GM23338 (cell line): Measurements from ENCODE around the gene ABHD5.
"Not testable (repeated sequence)": the region's sequence is repeated elsewhere in the genome, so short reads cannot be mapped to it uniquely, and the experiment has no call there.

Experiments used
- CREB1 ChIP-seq: fragments of 250-450 bp; sonication (Bioruptor Pico); IDR thresholded peaks from 2 replicates; pipeline ENCODE4 v1.5.0; 2020; ENCODE audit warnings: low read depth, mild to moderate bottlenecking, moderate library complexity
- EZH2 ChIP-seq: fragments of 200-600 bp; sonication (generic); IDR thresholded peaks from one replicate; pipeline ENCODE4 v1.8.0; 2017; ENCODE audit warnings: antibody characterized with exemption, mild to moderate bottlenecking, low read depth; ENCODE audit not compliant: unreplicated experiment
- EZH2phosphoT487 ChIP-seq: fragments of 200-600 bp; sonication (generic); IDR thresholded peaks from one replicate; pipeline ENCODE4 v1.8.1; 2018; ENCODE audit warnings: antibody characterized with exemption; ENCODE audit not compliant: unreplicated experiment
- JUNB ChIP-seq: IDR thresholded peaks from one replicate; pipeline ENCODE4 v1.6.1; 2016; ENCODE audit warnings: antibody characterized with exemption; ENCODE audit not compliant: unreplicated experiment
- NANOG ChIP-seq: IDR thresholded peaks from 2 replicates; pipeline ENCODE4 v1.6.1; 2016; ENCODE audit warnings: antibody characterized with exemption, borderline replicate concordance
- POLR2AphosphoS5 ChIP-seq: IDR thresholded peaks from 2 replicates; pipeline ENCODE4 v1.6.1; 2016; ENCODE audit warnings: antibody characterized with exemption, low read depth
- TF ChIP-seq, protein P1 (sequence below), 2 experiments: fragments of 200-600 bp in 1 of 2; sonication (generic) in 1 of 2; conservative IDR thresholded peaks; 2 replicates each; pipeline versions ENCODE4 v1.5.1 to v1.6.1; 2016 to 2017; ENCODE audit warnings: antibody characterized with exemption in 2 of 2, low read depth in 2 of 2, mild to moderate bottlenecking in 2 of 2, moderate library complexity in 1 of 2
- TF ChIP-seq, protein P2 (sequence below): IDR thresholded peaks from one replicate; pipeline ENCODE4 v1.6.1; 2018; ENCODE audit warnings: antibody characterized with exemption; ENCODE audit not compliant: unreplicated experiment

DNA sequence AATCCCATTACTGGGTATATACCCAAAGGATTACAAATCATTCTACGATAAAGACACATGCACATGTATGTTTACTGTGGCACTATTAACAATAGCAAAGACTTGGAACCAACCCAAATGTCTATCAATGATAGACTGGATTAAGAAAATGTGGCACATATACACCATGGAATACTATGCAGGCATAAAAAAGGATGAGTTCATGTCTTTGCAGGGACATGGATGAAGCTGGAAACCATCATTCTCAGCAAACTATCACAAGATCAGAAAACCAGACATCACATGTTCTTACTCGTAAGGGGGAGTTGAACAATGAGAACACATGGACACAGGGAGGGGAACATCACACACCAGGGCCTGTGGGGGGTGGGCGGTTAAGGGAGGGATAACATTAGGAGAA is 25.7 kb upstream of the ABHD5 start:
- TF ChIP-seq, protein P1, sequence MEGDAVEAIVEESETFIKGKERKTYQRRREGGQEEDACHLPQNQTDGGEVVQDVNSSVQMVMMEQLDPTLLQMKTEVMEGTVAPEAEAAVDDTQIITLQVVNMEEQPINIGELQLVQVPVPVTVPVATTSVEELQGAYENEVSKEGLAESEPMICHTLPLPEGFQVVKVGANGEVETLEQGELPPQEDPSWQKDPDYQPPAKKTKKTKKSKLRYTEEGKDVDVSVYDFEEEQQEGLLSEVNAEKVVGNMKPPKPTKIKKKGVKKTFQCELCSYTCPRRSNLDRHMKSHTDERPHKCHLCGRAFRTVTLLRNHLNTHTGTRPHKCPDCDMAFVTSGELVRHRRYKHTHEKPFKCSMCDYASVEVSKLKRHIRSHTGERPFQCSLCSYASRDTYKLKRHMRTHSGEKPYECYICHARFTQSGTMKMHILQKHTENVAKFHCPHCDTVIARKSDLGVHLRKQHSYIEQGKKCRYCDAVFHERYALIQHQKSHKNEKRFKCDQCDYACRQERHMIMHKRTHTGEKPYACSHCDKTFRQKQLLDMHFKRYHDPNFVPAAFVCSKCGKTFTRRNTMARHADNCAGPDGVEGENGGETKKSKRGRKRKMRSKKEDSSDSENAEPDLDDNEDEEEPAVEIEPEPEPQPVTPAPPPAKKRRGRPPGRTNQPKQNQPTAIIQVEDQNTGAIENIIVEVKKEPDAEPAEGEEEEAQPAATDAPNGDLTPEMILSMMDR (conservative IDR thresholded peaks at IDR 0.05; ENCODE audit: low read depth in 2 of 2) = not testable (repeated sequence)
- TF ChIP-seq EZH2phosphoT487; POLR2AphosphoS5; JUNB; EZH2; CREB1 (CRISPR knock-in tag); NANOG: not testable (repeated sequence)
- TF ChIP-seq, protein P2, sequence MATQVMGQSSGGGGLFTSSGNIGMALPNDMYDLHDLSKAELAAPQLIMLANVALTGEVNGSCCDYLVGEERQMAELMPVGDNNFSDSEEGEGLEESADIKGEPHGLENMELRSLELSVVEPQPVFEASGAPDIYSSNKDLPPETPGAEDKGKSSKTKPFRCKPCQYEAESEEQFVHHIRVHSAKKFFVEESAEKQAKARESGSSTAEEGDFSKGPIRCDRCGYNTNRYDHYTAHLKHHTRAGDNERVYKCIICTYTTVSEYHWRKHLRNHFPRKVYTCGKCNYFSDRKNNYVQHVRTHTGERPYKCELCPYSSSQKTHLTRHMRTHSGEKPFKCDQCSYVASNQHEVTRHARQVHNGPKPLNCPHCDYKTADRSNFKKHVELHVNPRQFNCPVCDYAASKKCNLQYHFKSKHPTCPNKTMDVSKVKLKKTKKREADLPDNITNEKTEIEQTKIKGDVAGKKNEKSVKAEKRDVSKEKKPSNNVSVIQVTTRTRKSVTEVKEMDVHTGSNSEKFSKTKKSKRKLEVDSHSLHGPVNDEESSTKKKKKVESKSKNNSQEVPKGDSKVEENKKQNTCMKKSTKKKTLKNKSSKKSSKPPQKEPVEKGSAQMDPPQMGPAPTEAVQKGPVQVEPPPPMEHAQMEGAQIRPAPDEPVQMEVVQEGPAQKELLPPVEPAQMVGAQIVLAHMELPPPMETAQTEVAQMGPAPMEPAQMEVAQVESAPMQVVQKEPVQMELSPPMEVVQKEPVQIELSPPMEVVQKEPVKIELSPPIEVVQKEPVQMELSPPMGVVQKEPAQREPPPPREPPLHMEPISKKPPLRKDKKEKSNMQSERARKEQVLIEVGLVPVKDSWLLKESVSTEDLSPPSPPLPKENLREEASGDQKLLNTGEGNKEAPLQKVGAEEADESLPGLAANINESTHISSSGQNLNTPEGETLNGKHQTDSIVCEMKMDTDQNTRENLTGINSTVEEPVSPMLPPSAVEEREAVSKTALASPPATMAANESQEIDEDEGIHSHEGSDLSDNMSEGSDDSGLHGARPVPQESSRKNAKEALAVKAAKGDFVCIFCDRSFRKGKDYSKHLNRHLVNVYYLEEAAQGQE = not testable (repeated sequence)
